Stimulated activated CD4-positive, alpha-beta T cell treated with anti-CD3 and anti-CD28 coated beads, Interleukin-12 subunit alpha, Interleukin-12 subunit beta, amount 100 ng/mL, for 48 hours (primary cell): ENCODE data around the gene ST6GAL1.
"Not testable (repeated sequence)": the region's sequence is repeated elsewhere in the genome, so short reads cannot be mapped to it uniquely, and the experiment has no call there.

ENCODE experiments used
- DNase-seq, 3 donors: peaks; one replicate each; pipeline ENCODE4 v3.0.0-alpha.2; 2020; ENCODE audit warnings: low read depth in 2 of 3, low spot score in 1 of 3

ST6GAL1 gene

GRCh38 chr3:187042346-187042745, 112.0 kb downstream of the ST6GAL1 start:
- no peak for DNase-seq

- no peak for DNase-seq
Observed at GRCh38 chr3:187042874-187043458, 112.6 kb downstream of the ST6GAL1 start.

GRCh38 chr3:187044206-187044605, 113.9 kb downstream of the ST6GAL1 start:
- no peak for DNase-seq

- no peak for DNase-seq
Observed at GRCh38 chr3:187044867-187045552, 114.7 kb downstream of the ST6GAL1 start.

GRCh38 chr3:187046033-187046432, 115.7 kb downstream of the ST6GAL1 start:
- no peak for DNase-seq

GRCh38 chr3:187049462-187050101, 119.3 kb downstream of the ST6GAL1 start:
- DNase-seq = no peak

GRCh38 chr3:187051066-187051465, 120.7 kb downstream of the ST6GAL1 start:
- DNase-seq = no peak

GRCh38 chr3:187051724-187052366, 121.5 kb downstream of the ST6GAL1 start:
- no peak for DNase-seq

- not testable (repeated sequence) for DNase-seq
Observed at GRCh38 chr3:187052427-187052826, 122.1 kb downstream of the ST6GAL1 start.

- not testable (repeated sequence) for DNase-seq
Observed at GRCh38 chr3:187054433-187054832, 124.1 kb downstream of the ST6GAL1 start.

- DNase-seq = not testable (repeated sequence)
Observed at GRCh38 chr3:187057803-187058202, 127.5 kb downstream of the ST6GAL1 start.

- no peak for DNase-seq
Observed at GRCh38 chr3:187061748-187062147, 131.4 kb downstream of the ST6GAL1 start.

- DNase-seq = no peak
Observed at GRCh38 chr3:187062526-187063177, 132.3 kb downstream of the ST6GAL1 start.

GRCh38 chr3:187063286-187064121, 133.2 kb downstream of the ST6GAL1 start:
- no peak for DNase-seq

GRCh38 chr3:187064210-187065115, 134.1 kb downstream of the ST6GAL1 start:
- DNase-seq = no peak

GRCh38 chr3:187066228-187066995, 136.1 kb downstream of the ST6GAL1 start:
- DNase-seq = peak in 1 of 3 donors; percentile 25

GRCh38 chr3:187068787-187069186, 138.5 kb downstream of the ST6GAL1 start:
- no peak for DNase-seq

GRCh38 chr3:187069857-187070516, 139.7 kb downstream of the ST6GAL1 start:
- DNase-seq = no peak
